Measurements from ENCODE around the gene BAG5.
A peak's percentile ranks its signal among the peaks of the same experiment; 100 is the strongest.
"Not testable (repeated sequence)": the region's sequence is repeated elsewhere in the genome, so short reads cannot be mapped to it uniquely, and the experiment has no call there.

The BAG5 gene

GRCh38 chr14:103533137-103533998 is 29.1 kb downstream of the BAG5 start:
- no peak for DNase-seq

GRCh38 chr14:103532216-103533136 is 30.0 kb downstream of the BAG5 start:
- no peak for DNase-seq

GRCh38 chr14:103531421-103532215 is 30.8 kb downstream of the BAG5 start:
- no peak for DNase-seq

GRCh38 chr14:103530831-103531230 is 31.6 kb downstream of the BAG5 start:
- DNase-seq: no peak

- no peak for DNase-seq
These were observed 32.1 kb downstream of the BAG5 start for GRCh38 chr14:103530390-103530789.

- no peak for DNase-seq
These were observed 32.8 kb downstream of the BAG5 start for GRCh38 chr14:103529383-103530365.

GRCh38 chr14:103528587-103529382 is 33.7 kb downstream of the BAG5 start, which contains the start of gene TRMT61A:
Gene TRMT61A, plus strand, starts transcription at chr14:103529196. Its CDS starts 783 bp downstream, at chr14:103529979.
- DNase-seq: peak; percentile 63

- DNase-seq: no peak
These were observed 34.3 kb downstream of the BAG5 start for GRCh38 chr14:103528146-103528586.

- DNase-seq: no peak
These were observed 34.9 kb downstream of the BAG5 start for GRCh38 chr14:103527408-103528145.

- no peak for DNase-seq
These were observed 35.6 kb downstream of the BAG5 start for GRCh38 chr14:103526914-103527248.

- no peak for DNase-seq
These were observed 36.1 kb downstream of the BAG5 start for GRCh38 chr14:103526247-103526913.

GRCh38 chr14:103525430-103526246 is 36.8 kb downstream of the BAG5 start:
- not testable (repeated sequence) for DNase-seq

- DNase-seq: no peak
These were observed 38.2 kb downstream of the BAG5 start for GRCh38 chr14:103524002-103524935.

GRCh38 chr14:103523575-103523954 is 38.9 kb downstream of the BAG5 start:
- no peak for DNase-seq

- DNase-seq: no peak
These were observed 39.5 kb downstream of the BAG5 start, which contains the start of gene CKB for GRCh38 chr14:103522649-103523574. Gene CKB, minus strand, starts transcription at chr14:103522830. Its CDS starts 337 bp downstream, at chr14:103522493.
